OCI-LY7 (cell line): ENCODE data around the gene CDK11B.

Experiments
- EZH2phosphoT487 ChIP-seq: fragments of 200-600 bp; sonication (generic); IDR thresholded peaks from 2 replicates; pipeline ENCODE4 v1.6.1; 2018; ENCODE audit warnings: low read depth, borderline replicate concordance, mild to moderate bottlenecking, mixed run types, antibody characterized with exemption, low read length, moderate library complexity, mixed read lengths
- TF ChIP-seq, protein P1 (sequence below): fragments of 200-600 bp; sonication (generic); conservative IDR thresholded peaks from 2 replicates; pipeline ENCODE4 v1.5.1; 2014; ENCODE audit warnings: mild to moderate bottlenecking, antibody characterized with exemption, low read length, moderate library complexity, mixed read lengths

DNA sequence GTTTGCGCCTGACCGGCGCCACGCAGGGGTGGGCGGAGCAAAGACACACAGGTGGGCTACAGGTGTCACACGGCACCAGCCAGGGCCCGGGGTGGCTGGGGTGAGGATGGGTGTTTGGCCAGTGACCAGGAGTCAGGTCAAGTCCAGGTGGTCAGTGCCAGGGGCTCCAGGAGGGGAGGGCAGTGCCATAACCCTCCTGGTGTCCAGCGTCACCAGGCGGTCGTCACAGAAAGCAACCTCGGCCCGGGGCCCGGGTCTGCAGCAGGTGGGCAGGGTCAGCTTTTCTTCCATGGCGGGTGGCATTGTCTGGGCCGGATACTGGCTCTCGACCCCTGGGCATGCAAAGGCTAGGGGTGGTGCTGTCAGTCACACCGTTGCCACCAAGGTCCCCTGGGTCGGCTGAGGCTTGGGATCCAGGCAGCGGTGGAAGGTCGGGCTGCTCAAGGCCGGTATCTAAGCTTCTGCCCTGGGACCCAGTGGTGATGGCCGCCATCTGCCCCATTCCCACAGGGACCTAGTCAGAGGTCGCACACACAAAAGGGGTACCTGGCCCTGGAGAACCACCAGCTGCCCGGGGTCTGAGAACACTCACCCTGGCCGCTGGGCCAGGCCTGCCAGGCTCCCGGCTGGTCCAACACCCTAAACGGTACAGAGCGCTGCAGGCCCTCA, 60.6 kb downstream of the CDK11B start:
- TF ChIP-seq, protein P1, sequence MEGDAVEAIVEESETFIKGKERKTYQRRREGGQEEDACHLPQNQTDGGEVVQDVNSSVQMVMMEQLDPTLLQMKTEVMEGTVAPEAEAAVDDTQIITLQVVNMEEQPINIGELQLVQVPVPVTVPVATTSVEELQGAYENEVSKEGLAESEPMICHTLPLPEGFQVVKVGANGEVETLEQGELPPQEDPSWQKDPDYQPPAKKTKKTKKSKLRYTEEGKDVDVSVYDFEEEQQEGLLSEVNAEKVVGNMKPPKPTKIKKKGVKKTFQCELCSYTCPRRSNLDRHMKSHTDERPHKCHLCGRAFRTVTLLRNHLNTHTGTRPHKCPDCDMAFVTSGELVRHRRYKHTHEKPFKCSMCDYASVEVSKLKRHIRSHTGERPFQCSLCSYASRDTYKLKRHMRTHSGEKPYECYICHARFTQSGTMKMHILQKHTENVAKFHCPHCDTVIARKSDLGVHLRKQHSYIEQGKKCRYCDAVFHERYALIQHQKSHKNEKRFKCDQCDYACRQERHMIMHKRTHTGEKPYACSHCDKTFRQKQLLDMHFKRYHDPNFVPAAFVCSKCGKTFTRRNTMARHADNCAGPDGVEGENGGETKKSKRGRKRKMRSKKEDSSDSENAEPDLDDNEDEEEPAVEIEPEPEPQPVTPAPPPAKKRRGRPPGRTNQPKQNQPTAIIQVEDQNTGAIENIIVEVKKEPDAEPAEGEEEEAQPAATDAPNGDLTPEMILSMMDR, result no peak
- TF ChIP-seq EZH2phosphoT487, result no peak
